Ammon's horn (tissue), 1 donor: ENCODE results near the gene GRIN1.

Source experiments
- DNase-seq: peaks from one replicate; pipeline ENCODE4 v3.0.0-alpha.2; 2016; ENCODE audit warnings: low spot score

The GRIN1 gene

DNA sequence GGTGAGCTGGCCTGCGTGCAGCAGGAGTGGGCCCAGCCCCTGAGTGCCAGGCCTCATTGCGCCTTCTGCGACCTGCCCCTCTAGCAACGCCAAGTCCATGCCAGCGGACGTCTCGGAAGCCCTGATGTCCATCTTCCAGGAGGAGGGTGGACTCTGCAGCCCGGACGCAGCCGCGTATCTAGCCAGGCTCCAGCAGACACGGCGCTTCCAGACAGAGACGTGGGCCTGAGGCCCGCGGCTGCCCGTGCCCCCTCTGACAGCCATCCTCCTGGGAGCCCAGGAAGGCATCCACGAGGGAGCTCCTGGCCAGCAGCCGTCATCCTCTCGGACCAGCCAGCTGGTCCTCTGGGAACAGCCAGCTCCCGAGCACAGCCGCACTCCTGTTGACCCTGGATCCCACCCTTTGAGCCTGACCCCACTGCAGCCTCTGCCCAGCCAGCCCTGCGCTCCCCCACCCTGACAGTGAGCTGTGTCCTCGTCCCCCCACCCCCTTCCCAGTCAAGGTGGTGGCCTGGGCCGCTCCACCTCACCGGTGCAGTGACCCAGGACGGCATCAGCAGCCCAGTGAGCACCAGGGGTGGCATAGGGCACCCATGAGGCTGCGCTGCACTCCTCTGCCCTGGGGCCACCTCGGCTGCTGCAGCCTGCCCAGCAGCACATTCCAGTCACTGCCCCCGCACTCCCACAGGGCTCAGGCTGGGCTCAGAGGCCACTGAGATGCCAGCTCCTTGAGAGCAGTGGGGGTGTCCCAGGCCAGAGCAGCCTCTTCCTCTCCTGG is 77.4 kb downstream of the GRIN1 start:
- DNase-seq, result no peak

DNA sequence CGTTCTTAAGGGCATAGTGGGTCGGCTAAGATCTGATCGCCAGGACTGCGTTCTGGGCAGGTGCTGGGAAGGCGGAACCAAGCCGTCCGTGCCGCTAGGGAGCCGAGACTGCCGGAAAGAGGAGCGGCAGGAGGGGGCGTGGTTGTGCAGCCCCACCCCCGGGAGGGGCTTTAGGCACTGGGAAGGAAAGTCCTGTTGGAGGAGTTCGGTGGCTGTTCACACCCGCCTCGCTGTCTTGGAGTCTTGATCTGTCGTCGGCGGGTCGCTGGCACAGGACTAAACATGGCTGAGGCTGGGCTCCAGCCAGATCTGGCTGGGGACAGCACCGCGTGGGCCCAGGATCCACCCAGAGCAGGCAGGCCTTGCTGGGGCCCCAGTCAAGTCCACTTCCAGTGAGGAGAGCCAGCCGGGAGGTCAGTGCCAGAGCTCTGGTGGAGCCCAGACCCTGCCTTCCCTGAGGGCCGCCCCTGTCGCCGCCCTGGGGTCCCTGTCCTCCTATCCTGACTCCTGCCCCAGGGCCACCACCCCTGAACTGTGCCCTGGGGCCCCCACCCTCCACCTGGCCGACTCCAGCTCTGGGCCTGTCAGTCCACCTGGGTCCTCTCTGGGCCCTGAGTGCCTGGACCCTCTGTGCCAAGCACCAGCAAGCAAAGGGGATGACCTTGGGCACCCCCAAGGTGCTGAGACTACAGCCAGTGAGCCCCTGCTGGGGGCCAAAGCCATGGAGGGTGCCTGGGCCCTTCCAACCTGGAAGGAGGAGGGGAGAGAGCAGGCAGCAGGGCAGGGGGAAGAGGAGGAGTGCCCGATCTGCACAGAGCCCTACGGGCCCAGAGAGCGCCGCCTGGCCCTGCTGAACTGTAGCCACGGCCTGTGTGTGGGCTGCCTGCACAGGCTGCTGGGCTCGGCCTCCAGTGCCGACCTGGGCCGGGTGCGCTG is 78.6 kb downstream of the GRIN1 start:
- DNase-seq, result no peak

DNA sequence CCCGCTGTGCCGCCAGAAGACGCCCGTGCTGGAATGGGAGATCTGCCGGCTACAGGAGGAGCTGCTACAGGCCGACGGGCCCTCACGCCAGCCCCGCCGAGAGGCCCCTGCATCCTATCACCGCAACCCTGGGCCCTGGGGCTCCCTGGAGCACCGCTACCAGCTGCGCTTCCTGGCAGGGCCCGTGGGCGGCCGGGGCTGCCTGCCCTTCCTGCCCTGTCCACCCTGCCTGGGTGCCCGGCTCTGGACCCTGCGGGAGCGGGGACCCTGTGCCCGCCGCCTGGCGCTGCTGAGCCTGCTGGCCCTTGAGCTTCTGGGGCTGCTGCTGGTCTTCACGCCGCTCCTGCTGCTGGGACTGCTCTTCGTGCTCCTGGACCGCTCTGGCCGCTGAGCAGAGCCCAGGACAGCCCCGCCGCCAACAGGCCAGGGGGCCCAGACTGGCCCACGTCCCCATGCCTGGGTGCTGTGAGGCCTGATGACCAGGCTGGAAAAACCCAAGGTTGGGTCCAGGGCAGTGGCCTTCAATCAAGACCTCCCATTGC is 79.3 kb downstream of the GRIN1 start:
- DNase-seq, result no peak
